GM12892 (cell line): ENCODE results near the gene RAD52.

Experiments
- DNase-seq: peaks from one replicate; pipeline ENCODE4 v3.0.0; 2011; ENCODE audit not compliant: insufficient read length
- FAIRE-seq: peaks from 2 replicates; lab custom pipeline; 2011; peaks lifted over from hg19 to GRCh38; lab: Jason Lieb, UNC
- POLR2A ChIP-seq: IDR thresholded peaks from 2 replicates; pipeline ENCODE4 v1.6.1; 2011; ENCODE audit warnings: low read depth, low read length, control low read depth
- POLR2AphosphoS5 ChIP-seq: IDR thresholded peaks from 2 replicates; pipeline ENCODE4 v1.6.1; 2011; ENCODE audit warnings: low read depth, low read length, control low read depth
- TAF1 ChIP-seq: IDR thresholded peaks from 2 replicates; pipeline ENCODE4 v1.6.1; 2011; ENCODE audit warnings: low read depth, mild to moderate bottlenecking, control low read depth, low read length, borderline replicate concordance

The RAD52 gene

GRCh38 chr12:981961-982360 is 32.5 kb upstream of the RAD52 start:
- FAIRE-seq (no peak), DNase-seq (no peak)
- no peak for TF ChIP-seq POLR2AphosphoS5
- TF ChIP-seq TAF1, result no peak
- no peak for TF ChIP-seq POLR2A

DNA sequence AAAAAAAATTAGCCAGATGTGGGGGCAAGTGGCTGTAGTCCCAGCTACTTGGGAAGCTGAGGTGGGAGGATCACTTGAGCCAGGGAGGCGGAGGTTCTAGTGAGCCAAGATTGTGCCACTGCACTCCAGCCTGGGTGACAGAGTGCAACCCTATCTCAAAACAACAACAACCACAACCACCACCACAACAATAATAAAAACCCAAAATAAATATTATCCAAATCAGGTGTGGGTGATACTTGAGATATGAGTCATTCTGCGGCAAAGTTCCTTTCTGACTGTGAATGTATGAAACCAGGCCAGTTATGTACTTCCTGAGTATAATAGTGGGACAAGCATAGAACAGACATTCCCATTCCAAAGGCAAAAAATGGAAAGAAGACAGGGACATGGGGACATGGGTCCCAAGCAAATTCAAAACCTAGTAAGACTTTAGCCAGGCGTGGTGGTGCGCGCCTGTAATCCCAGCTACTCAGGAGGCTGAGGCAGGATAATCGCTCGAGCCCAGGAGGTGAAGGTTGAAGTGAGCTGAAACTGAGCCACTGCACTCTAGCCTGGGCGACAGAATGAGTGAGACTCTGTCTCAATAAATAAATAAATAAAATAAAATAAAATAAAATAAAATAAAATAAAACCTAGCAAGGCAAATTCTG is 31.8 kb upstream of the RAD52 start:
- no peak for DNase-seq
- FAIRE-seq, result no peak
- no peak for TF ChIP-seq POLR2A
- no peak for TF ChIP-seq POLR2AphosphoS5
- TF ChIP-seq TAF1, result no peak

DNA sequence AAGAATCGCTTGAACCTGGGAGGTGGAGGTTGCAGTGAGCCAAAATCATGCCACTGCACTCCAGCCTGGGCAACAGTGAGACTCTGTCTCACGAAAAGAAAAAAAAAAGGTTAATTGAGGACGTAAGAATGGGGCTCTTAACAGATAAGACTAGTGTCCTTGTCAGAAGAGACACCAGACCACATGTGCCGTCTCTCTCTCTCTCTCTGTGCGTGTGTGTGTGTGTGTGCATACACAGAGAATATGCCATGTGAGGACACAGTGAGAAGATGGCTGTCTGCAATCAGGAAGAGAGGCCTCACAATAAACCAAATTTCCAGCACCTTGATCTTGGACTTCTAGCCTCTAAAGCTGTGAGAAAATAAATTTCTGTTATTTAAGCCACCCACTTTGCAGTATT is 29.9 kb upstream of the RAD52 start:
- DNase-seq, result no peak
- no peak for TF ChIP-seq TAF1
- no peak for TF ChIP-seq POLR2A
- TF ChIP-seq POLR2AphosphoS5, result no peak
- no peak for FAIRE-seq

DNA sequence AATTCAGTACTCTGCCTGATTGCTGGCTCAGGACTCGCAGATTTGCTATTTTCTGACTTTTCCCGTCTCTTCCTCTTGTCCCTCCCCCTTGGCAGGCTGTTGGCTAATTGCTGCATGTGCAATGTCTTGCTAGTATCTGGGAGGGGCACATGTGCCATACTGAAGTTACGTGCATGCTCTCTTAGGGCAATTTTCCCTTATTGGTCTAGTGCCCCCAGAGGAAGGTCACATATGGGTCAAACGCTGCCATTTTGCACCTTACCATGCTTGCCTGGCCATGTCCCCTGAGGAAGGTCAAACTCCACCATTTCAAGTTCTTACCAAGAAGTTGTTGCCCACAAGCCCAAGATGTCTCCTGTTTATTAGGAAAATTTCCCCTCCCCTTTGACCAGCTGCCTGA is 27.7 kb upstream of the RAD52 start:
- TF ChIP-seq POLR2A, result no peak
- no peak for TF ChIP-seq TAF1
- TF ChIP-seq POLR2AphosphoS5, result no peak
- no peak for DNase-seq
- no peak for FAIRE-seq

GRCh38 chr12:976644-977043 is 27.1 kb upstream of the RAD52 start:
- DNase-seq (no peak), FAIRE-seq (no peak)
- TF ChIP-seq TAF1 (no peak), POLR2A (no peak), POLR2AphosphoS5 (no peak)

GRCh38 chr12:974271-974862 is 24.9 kb upstream of the RAD52 start:
- FAIRE-seq (no peak), DNase-seq (no peak)
- no peak for TF ChIP-seq POLR2A
- no peak for TF ChIP-seq TAF1
- no peak for TF ChIP-seq POLR2AphosphoS5

- FAIRE-seq, result no peak
- DNase-seq, result no peak
- TF ChIP-seq TAF1, result no peak
- no peak for TF ChIP-seq POLR2AphosphoS5
- no peak for TF ChIP-seq POLR2A
Observed at GRCh38 chr12:971991-972390, 22.5 kb upstream of the RAD52 start.

GRCh38 chr12:969821-970220 is 20.3 kb upstream of the RAD52 start:
- TF ChIP-seq POLR2AphosphoS5, result no peak
- TF ChIP-seq POLR2A, result no peak
- TF ChIP-seq TAF1, result no peak
- DNase-seq (no peak), FAIRE-seq (no peak)

GRCh38 chr12:968545-968944 is 19.1 kb upstream of the RAD52 start:
- no peak for FAIRE-seq

GRCh38 chr12:967641-968040 is 18.1 kb upstream of the RAD52 start:
- FAIRE-seq (no peak), DNase-seq (no peak)
- TF ChIP-seq POLR2A (no peak), TAF1 (no peak), POLR2AphosphoS5 (no peak)

More at GRCh38 chr12:968545-968944, 19.1 kb upstream of the RAD52 start:
- no peak for TF ChIP-seq TAF1
- DNase-seq, result no peak

DNA sequence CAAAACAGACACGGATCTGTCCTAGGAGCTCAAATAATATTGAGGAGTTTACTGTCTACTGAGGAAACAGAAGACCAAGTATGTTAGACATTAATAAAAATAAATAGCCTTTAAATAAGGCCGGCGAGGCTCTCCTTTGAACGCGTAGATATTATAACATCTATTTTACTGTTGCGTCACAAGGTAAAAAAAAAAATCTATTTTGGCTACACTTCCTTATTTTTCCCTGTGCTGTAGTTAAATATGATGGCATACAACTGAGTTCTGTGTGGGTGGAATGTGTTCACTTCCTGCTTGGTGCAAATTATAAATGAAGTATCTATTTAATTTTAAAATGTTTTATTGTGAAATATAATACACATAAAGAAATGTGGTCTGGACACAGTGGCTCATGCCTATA is 17.2 kb upstream of the RAD52 start:
- FAIRE-seq (no peak), DNase-seq (no peak)
- TF ChIP-seq POLR2A, result no peak
- TF ChIP-seq POLR2AphosphoS5, result no peak
- no peak for TF ChIP-seq TAF1

DNA sequence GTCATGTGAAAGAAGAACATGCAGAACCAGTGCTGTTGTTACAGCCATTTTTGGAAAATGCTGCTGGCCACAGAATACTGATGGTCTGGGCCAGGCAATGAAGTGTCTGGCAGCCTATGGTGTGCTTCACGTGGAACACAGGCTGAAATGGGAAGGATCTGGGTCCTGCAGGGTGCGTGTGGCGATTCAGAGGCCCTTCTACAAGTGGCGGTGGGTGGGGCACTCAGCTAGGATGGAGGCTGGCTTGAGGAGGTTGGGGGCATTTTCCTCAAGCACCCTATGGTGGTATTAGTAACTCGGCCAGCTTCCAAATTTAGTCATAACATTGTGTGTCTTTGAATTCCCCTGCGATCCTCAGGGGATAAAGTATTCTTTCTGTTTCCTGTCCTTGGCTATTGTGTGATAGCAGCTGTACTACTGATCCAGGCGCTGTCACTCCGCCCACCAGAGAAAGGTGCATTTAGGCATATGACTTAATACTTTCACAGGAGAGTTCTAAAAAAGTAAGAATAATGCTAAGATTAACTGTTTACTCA is 9.2 kb upstream of the RAD52 start:
- DNase-seq, result no peak
- peak; percentile 85 for FAIRE-seq
- TF ChIP-seq POLR2AphosphoS5, result no peak
- no peak for TF ChIP-seq POLR2A
- no peak for TF ChIP-seq TAF1

DNA sequence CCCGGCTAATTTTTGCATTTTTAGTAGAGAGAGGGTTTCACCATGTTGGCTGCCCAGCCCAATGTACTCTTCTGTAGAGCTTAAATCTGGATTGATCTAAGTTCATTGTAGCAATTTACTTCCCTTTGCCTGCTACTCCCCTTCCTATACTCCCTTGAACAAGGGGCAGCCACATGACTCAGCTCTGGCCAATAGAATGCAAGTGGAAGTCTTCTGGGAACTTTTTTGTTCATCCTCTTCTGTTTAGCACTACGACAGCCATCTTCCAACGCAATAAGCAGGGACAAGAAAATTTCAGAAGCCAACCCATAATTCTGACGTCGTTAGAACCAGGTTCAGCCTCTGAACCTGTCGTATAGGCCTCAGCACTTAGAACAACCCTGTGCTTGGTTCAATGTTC is 6.4 kb upstream of the RAD52 start:
- TF ChIP-seq POLR2AphosphoS5 (no peak), TAF1 (no peak), POLR2A (no peak)
- no peak for FAIRE-seq
- no peak for DNase-seq

- TF ChIP-seq POLR2AphosphoS5 (no peak), TAF1 (no peak), POLR2A (no peak)
Observed at GRCh38 chr12:954741-955140, 5.2 kb upstream of the RAD52 start.

More at GRCh38 chr12:954741-955140, 5.2 kb upstream of the RAD52 start:
- FAIRE-seq (no peak), DNase-seq (no peak)
